Measurements from ENCODE around the gene BBX. TPM values are rescaled to one million over a fixed set of nuclear protein-coding genes. Genes with fewer than 3 reads are reported as not detected.

Gene BBX
- total RNA-seq = 56.0 and 80.0 TPM in 2 replicates

DNA sequence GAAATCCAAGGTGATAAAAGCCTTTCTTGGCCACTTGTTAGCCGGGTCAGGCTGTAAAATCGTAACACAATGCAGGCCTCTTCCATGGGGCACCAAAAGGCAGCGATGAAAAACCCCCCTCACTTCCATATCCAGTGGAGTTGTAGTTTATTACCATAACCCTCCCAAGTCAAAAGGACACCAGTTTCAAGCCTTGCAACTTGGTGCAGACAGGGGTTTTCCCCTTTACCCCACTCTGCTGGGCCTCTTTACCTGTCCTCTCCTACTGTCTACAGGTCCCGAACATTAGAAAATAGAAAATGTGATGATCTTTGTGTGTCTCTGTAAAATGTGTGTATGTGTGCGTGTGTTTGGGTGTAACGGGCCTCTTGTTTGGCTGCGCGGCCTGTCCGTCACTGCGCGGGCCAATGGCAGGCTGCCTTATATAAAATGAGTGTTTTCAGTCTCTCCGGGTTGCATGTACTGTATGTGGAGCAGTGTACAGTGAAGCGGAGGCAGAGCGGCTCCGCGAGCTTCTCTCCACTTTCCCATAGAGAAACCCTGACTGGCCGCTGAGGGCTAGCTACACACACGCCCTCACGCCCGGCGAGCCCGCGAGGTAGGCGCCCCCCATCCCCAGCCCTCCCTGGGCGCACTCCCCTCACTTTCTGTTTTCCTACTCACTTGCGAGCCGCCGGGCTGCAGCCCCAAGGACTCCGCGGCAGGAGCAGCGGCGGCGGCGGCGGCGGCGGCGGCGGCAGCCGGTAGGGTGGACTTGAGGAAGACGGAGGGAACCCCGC lies at the start of gene BBX:
Gene BBX (plus strand): TSS at position 453 of the 779 bp plus-strand sequence. CDS start 187,499 bp downstream, outside the sequence.
- peak; percentile 98 for DNase-seq

DNA sequence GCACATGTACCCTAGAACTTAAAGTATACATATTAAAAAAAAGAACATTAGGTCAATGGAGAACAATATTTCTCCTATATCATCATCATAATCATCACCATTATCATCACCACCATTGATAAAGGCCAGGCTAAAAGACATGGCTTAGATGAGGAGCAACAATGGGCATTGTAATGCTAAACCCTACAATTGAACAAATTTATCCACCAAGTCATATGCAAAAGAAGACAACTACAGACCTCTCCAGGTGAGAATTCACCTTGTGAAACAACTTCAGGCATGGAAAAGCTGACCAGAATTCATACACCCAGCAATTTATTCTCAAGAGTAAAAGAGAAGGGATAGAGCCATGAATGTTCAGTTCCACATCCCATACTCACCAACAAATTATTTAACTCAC lies 46.3 kb upstream of the BBX start:
- DNase-seq = no peak

- no peak for DNase-seq
These were observed 35.3 kb upstream of the BBX start for GRCh38 chr3:107487490-107487889.

GRCh38 chr3:107488942-107489341 lies 33.8 kb upstream of the BBX start:
- no peak for DNase-seq

- no peak for DNase-seq
These were observed 29.6 kb upstream of the BBX start for GRCh38 chr3:107493134-107493533.

DNA sequence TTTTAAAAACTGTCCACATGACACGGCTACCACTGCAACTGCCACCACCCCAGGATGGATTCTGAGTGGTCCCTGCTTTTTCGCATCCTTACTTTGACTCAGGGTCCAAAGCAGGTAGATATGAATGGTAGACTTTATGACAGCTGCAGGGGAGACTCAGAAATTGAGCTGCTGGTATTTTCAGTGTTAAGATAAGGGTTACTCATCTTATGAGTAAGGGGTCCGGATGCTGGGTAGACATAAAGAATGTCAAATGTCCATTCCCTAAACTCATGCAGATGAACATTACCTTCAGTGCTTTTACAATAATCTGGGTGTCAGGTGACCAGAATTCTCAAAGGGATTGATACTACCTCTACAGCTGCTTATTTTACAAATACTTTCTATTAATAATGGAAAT lies 25.9 kb upstream of the BBX start:
- DNase-seq = no peak

GRCh38 chr3:107498646-107499045 lies 24.1 kb upstream of the BBX start:
- DNase-seq = no peak

- DNase-seq = no peak
These were observed 16.3 kb upstream of the BBX start for GRCh38 chr3:107506458-107506857.

GRCh38 chr3:107508331-107508730 lies 14.4 kb upstream of the BBX start:
- DNase-seq = no peak

- DNase-seq = no peak
These were observed 10.7 kb upstream of the BBX start for GRCh38 chr3:107512108-107512507.

DNA sequence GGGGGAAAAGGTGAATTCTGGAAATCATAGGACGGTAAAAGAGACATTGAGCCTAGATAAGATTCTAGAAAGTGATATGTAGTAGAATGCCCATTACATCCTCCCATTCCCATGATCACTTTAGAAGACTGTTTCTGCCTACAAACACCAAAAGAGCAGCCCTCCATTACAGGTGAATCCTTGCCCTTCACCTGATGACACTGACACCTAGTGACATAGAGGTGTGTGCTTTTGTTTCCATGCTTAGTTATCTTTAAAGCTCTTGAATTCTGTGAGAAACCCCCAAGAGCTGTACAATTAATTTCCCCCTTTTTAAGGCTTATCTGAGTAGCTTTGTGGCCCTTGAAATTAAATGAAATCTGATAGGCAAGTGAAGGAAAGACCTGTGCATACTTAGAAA lies 8.3 kb upstream of the BBX start:
- no peak for DNase-seq

DNA sequence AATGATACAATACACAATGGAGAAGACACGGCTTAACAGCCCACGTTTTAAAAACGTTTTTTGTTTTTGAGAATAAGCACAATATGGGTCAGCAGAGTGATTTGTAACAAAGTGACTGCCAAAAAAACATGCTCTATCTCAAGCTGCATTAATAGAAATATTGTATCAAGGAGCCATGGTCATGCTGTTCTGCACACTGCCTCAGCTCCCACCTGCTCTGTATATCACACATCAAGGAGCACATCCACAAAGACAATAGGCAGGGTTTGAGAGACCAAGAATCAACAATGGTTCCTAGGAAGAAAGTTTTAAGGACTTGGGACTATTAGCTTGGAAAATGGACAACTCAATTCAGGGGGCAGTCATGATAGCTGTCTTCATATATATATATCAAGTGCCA lies 6.3 kb upstream of the BBX start:
- no peak for DNase-seq

DNA sequence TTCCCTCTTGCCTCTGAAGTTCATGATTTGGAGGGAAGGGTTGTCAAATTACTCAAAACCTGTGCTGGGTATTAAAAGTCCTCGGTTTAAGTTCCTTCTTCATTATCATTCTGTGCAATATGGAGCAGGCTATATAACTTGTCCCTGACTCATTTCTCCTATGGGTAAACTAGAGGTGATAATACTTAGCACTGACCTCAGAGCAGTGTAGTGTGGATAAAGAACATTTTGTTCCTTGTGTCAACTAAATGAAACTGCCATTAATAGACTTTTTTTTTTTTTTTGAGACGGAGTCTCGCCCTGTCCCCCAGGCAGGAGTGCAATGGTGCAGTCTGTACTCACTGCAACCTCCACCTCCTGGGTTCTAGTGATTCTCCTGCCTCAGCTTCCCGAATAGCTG lies 2.2 kb upstream of the BBX start:
- DNase-seq = no peak

- DNase-seq = no peak
These were observed 1.2 kb upstream of the BBX start for GRCh38 chr3:107521469-107522059.

DNA sequence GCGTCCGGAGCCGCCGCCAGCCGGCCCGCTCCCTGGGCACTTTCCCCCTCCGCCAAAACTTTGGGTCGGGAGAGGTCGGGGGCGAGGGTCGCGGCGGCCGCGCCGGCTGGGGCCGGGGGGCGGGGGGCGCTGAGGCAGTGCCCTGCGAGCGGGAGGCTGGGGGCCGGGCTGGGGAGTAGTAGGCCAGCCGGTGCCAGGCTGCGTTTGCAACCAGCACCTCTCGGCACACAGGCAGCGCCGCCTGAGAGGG lies 452 bp downstream of the BBX start:
- no peak for DNase-seq

GRCh38 chr3:107523539-107524325 lies 970 bp downstream of the BBX start:
- peak; percentile 59 for DNase-seq

- DNase-seq = peak; percentile 44
These were observed 1.6 kb downstream of the BBX start for GRCh38 chr3:107524326-107524840.

GRCh38 chr3:107524841-107525643 lies 2.3 kb downstream of the BBX start:
- DNase-seq = peak; percentile 63

DNA sequence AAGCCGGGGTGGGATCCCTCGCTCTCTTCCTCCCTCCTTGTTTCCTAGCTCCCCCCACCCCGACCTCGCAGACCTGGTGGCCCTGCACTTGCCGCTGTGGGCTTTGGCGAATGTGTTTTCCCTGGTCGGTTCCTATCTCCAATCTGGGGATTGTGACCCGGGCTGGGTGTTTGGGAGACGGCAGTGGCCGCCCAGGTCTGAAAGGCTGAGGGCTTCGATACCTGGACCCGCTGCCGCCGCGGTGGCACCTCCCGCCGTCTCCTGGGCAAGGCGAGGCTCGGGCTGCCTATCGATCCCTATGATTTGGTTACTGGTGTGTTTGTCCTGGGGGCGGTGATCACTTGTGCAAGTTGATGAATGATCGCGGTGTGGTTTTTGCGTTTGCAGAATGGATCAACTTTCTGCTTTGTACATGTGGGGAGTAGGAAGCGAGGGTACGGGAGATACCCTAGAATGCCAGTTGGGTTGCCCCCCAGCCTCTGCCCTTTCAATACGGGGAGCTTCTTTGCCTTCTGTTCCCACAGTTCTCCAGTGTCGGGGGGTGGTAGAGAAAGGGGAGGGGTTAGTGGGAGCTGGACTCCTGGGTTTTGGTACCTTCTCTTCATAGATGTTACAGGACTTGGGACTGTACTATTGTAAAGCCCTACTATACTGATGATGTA lies 3.0 kb downstream of the BBX start:
- DNase-seq = no peak

- no peak for DNase-seq
These were observed 9.2 kb downstream of the BBX start for GRCh38 chr3:107531917-107532469.

DNA sequence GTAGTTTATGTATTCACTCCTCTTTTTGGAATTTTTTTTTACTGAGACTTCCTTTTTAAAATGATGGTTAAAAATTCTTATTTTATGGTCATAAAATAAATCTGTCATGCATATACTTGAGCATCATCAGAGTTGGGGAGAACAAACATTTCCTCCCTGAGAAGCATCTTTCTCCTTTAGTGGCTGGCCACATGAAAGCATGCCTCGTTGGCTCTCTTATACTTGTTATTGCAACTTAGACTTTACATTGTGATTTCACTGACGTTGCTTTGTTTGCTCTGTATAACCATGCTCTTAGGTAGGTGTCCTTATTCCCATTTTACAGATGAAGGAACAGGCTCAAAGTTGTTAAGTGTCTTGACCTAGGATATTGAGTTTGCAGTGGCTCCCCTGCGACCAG lies 18.1 kb downstream of the BBX start:
- DNase-seq = no peak

GRCh38 chr3:107542665-107543064 lies 19.9 kb downstream of the BBX start:
- no peak for DNase-seq

All from dermis blood vessel endothelial cell (primary cell).